Ramos (cell line): ENCODE results near the gene MARK2.
"Not testable (repeated sequence)": the region's sequence is repeated elsewhere in the genome, so short reads cannot be mapped to it uniquely, and the experiment has no call there.

Experiments
- in situ Hi-C: fragments of 300-500 bp; cut with MboI; formaldehyde crosslinking; loops from one replicate; pipeline ENCODE4 v1.14.3; 2022; ENCODE audit warnings: low sequenced_read_pairs; ENCODE audit not compliant: unreplicated experiment

Gene MARK2

GRCh38 chr11:63838678-63839507 lies at the start of gene MARK2:
TSS of gene MARK2 (plus strand) at chr11:63839110. CDS start at chr11:63839507, 397 bp downstream.
- in situ Hi-C loops = loop anchor here (5.0 kb wide), 1 partner anchor 308 kb away; no protein-coding TSS in a partner anchor

GRCh38 chr11:63791495-63792167 lies 47.3 kb upstream of the MARK2 start:
- in situ Hi-C loops = no loop called here

DNA sequence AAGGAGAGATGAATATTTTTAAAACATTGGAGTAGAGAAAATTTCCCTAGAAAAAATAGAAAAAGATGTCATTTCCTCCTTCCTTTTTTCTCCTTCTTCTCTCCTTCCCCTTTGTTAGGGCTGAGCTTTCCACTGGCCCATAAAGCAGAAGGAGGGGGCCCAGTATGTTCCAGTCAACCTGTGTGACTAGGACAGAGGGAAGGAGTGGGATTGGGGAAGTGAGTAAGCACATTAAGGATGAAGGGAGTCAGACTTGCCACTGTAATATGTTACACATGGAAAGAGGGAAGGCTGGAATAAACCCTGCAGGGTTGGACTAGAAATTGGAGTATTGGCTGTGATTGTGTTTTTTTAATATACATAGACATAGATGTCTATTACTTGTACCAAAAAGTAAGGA lies 45.7 kb upstream of the MARK2 start:
- in situ Hi-C loops = no loop called here

DNA sequence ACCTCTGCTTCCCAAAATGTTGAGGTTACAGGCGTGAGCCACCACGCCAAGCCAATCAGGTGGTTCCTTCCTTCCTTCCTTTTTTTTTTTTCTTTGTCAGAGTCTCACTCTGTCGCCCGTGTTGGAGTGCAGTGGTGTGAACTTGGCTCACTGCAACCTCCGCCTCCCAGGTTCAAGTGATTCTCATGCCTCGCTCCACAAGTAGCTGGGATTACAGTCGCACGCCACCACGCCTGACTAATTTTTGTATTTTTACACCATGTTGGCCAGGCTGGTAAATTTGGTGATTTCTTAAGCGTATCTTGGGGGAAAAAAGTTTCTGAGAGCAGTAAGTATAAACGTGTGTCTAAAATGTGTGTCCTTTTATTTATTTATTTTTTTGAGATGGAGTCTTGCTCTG lies 43.8 kb upstream of the MARK2 start:
- in situ Hi-C loops = no loop called here

GRCh38 chr11:63800921-63801320 lies 38.0 kb upstream of the MARK2 start:
- in situ Hi-C loops = no loop called here

DNA sequence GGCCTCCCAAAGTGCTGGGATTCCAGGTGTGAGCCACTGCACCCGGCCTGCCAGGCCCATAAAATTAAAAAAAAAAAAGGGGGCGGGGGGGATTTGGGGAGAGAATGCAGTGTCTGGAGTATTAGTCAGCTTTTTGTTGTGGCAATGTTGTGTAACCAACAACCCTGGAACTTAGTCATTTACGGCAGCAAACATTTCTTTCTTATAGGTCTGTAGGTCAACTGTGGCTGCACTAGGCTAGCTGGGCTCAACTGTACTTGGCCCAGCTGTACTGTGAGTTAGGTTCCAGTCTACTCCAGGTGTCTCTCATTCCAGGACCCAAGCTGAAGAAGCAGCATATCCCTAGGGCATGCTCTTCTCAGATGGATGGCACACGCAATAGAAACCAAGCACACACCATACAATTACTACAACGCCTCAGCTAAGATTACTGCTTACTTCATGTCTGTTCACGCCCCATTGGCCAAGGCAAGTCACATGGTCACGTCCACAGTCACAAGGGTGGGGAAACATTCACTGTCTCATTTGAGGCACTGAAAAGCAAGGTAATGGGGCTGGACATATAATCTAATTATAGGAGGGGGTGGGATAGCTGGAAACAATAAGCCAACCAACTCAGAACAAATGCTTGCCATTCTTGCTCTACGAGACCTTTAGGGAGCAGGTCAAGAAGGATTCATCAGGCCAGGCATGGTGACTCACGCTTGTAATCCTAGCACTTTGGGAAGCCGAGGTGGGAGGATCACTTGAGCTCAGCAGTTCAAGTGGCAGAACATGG lies 36.1 kb upstream of the MARK2 start:
- in situ Hi-C loops = no loop called here

GRCh38 chr11:63804259-63804658 lies 34.7 kb upstream of the MARK2 start:
- in situ Hi-C loops = no loop called here

DNA sequence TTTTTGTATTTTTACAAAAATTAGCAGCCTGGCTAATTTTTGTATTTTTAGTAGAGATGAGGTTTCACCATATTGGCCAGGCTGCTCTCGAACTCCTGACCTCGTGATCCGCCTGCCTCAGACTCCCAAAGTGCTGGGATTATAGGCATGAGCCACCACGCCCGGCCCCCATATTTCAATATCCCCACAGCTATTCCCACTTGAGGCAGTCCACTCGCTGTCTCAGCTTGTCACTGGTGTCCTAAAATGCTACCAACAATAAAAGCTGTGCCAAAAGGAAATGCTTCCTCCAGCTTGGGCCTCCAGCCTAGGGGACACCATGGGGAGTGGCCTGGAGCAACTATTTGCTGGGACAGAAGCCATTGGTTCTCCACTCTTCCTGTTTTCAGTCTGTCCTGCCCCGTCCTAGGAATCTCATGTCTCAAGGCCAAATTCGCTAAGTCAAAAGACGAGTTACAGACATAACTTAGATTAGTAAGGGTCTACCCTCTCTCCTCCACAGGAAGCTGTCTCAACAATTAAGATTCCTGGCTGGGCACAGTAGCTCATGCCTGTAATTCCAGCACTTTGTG lies 33.0 kb upstream of the MARK2 start:
- in situ Hi-C loops = no loop called here

DNA sequence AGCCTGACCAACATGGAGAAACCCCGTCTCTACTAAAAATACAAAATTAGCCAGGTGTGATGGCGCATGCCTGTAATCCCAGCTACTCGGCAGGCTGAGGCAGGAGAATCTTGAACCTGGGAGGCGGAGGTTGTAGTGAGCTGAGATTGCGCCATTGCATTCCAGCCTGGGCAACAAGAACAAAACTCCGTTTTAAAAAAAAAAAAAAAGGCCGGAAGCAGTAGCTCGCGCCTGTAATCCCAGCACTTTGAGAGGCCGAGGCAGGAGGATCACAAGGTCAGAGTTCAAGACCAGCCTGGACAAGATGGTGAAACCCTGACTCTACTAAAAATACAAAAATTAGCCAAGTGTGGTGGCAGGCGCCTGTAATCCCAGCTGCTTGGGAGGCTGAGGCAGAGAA lies 28.5 kb upstream of the MARK2 start:
- in situ Hi-C loops = not testable (repeated sequence)

GRCh38 chr11:63811522-63811921 lies 27.4 kb upstream of the MARK2 start:
- in situ Hi-C loops = no loop called here

DNA sequence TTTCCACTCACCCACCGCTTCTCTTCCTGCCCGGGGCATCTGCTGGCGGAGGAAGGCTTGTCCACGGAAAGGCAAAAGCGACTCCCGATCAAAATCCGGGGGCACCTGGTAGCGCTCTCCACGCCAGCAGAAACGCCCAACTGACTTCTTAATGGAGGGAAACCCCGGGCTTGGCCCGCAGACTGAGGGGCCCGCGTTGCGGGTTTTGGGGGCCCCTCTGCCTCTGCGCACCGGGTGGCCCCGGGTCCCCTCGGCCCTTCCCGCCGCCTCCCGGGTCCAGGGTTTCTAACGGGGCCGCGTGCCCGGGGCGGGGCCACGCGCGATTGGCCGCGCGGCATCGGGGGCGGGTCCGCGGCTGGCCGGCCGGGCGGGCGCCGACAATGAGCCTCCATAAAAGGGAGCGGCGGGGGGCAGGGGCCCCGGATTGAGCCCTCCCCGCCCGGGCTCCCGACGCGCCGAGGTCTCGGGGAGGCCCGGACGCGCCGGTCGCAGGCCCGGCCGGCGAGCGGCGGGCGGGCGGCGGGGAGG lies 25.8 kb upstream of the MARK2 start, which contains the start of gene SPINDOC:
Gene SPINDOC (plus strand): TSS at position 422 of the 528 bp plus-strand sequence. CDS start 231 bp downstream, outside the sequence.
- in situ Hi-C loops = no loop called here

DNA sequence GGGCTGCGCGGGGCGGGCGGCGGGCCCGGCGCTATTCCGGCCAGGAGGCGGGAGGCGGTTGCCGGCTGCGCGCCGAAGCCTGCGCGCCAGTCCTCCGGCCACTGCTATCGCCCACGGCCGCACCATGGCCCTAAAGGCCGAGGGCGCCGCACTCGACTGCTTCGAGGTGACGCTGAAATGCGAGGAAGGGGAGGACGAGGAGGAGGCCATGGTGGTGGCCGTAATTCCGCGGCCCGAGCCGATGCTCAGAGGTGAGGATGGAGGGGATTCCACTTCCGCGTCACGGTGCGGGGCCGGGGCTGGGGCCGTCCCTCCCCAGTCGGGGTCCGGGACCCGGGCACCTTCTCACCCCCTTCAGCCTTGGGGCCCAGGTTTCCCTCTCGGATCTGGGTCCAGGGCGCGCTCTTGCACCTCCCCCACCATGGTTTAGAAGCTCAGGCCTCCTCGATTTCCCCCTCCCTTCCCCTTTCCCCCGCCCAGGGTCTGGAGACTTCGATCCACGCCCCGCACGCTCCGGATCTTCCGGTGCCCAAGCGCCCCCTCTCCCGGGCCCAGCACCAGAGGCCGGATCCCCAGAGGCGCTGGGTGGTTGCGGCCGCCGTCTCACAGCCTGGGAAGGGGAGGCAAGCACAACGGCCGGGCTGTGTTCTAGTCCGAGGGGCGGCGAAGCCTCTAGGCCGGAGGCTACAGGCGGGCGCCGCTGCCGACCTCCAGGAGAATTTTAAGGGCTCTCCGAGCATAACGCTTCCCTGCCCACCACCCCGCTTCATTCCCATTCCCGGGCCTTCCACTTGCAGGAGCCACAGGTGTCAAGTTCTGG lies 25.1 kb upstream of the MARK2 start:
- in situ Hi-C loops = no loop called here

GRCh38 chr11:63814383-63814736 lies 24.6 kb upstream of the MARK2 start:
- in situ Hi-C loops = no loop called here

- in situ Hi-C loops = no loop called here
These were observed 22.7 kb upstream of the MARK2 start for GRCh38 chr11:63816166-63816565.

DNA sequence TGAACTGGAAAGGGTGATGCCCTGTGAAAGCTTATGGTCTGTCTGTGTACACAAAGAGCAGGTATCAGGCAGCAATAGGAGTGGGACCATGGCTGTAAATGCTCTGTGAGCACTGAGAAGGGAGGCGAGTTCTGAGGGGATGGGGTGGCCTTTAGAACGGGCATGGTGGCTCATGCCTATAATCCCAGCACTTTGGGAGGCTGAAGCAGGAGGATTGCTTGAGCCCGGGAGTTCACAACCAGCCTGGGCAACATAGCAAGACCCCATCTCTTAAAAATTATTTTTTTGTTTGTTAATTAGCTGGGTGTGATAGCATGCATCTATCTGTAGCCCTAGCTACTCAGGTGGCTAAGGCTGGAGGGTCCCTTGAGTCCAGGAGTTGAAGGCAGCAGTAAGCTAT lies 22.2 kb upstream of the MARK2 start:
- in situ Hi-C loops = no loop called here

- in situ Hi-C loops = no loop called here
These were observed 21.0 kb upstream of the MARK2 start for GRCh38 chr11:63817758-63818498.

DNA sequence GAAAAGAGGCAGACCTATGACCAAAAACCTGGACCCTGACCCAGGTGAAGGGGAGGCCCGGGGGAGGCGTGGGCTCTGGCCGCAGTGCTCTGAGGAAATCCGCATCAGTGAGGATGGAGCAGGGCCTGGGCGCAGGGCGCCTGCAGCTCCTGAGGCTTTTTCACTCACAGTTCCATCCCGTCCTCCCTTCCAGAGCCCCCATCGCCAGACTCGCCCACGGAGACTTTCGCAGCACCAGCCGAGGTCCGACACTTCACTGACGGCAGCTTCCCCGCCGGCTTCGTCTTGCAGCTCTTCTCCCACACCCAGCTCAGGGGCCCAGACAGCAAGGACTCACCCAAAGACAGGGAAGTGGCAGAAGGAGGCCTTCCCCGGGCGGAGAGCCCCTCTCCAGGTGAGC lies 20.3 kb upstream of the MARK2 start:
- in situ Hi-C loops = no loop called here

- in situ Hi-C loops = no loop called here
These were observed 17.5 kb upstream of the MARK2 start for GRCh38 chr11:63821411-63821810.
